Tongue (tissue), 2 donors: ENCODE data around the gene ATP13A3. TPM values are rescaled to one million over a fixed set of nuclear protein-coding genes. Genes with fewer than 3 reads are reported as not detected.
"Not testable (repeated sequence)": the region's sequence is repeated elsewhere in the genome, so short reads cannot be mapped to it uniquely, and the experiment has no call there.

Experiments used
- DNase-seq: peaks from one replicate; pipeline ENCODE4 v3.0.0-alpha.2; 2015
- total RNA-seq: library from RNA; depleted of rRNA; stranded (reverse); fragments of >200 nt; gene quantifications from one replicate; pipeline ENCODE4 v1.2.3, GENCODE V29; 2014

Gene ATP13A3
- total RNA-seq, 1 donor from 2014 or later: 125 TPM

DNA sequence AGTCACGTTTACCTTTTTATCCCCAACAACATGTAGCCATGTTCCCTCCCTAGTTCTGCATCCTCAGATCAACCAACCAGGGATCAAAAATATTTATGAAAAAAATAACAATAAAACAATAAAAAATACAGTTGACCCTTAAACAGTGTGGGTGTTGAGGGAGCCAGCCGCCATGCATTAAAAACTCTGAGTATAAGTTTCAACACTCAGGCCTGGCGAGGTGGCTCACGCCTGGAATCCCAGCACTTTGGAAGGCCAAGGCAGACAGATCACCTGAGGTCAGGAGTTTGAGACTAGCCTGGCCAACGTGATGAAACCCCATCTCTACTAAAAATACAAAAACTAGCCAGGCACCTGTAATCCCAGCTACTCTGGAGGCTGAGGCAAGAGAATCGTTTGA is 12.7 kb upstream of the ATP13A3 start:
- not testable (repeated sequence) for DNase-seq

DNA sequence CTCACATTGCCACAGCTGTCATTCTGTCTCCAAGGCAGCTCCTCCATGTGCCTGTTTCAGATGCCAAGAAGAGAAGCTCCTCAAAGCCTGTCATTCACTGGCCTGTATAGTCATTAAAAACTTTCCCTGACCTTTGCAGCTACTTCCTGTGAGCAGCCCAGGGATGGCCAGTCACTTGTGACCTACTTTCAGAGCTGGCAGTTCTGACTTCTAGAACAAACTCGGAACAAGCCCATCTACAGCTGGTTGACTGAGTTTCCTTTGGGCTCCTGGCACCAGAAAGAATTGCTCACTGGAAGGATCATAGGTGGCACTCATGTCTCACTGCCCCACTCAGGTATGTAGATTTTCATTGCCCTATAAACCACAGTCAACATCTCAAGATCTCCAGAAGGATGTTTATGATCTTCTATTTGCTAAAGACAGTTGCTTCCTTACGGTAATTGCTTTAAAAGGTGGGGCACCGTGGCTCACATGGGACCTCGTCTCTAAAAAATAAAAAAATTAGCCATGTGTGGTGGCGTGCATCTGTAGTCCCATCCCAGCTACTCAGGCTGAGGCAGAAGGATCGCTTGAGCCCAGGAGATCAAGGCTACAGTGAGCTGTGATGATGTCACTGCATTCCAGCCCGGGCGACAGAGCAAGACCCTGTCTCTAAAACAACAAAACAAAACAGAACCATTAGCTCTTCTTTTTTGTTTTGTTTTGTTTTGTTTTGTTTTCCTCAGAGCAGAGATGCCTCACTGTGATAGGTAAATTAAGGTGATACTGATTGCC is 11.2 kb upstream of the ATP13A3 start:
- peak; percentile 40 for DNase-seq

DNA sequence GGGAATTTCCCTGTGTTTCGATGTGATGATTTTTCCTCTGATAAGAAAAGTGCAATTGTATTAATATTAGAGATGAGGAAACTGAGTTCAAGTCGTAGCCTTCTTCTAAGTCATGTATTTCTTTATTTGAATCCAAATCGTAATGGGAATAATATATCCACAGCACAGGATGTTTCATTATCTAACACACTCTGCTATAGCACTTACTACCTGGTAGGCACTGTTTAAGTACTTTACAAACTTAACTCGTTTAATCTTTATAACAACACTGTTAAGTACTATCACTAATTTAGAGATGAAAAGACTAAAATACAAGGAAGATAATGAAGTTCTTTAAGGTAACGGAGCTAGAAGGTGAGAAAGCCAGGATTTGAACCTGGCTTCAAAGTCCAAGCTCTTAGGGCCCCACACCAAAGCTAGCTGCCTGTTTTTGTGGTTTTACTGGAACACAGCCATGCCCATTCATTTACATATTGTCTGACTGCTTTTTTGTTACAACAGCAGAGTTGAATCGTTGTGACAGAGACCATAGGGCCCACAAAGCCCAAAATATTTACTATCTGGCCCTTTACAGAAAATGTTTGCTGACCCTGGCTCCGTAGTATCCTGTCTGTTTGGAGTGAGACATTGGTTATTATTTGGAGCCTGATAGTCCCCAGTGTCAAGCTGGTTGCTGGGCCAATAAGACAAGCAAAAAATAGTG is 9.6 kb upstream of the ATP13A3 start:
- DNase-seq: no peak

DNA sequence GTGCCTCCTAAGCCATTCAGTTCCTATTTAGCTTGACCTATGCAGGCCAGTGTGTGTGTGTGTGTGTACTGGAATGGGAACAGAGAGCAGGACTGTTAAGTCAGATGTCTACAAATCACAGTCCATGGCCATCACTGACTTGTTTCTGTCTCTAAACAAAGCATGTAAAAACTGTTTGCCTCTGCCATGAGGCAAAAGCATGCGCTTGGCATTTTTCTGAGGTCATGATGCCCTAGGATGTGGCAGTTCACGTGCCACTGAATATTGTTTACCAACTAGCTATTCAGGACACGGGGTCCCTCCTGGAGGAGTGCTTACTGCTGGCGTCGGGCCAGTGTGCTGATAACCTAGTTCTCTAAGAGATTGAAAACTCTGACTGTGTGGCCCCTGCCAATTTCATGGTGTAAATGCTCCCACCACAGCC is 8.2 kb upstream of the ATP13A3 start:
- no peak for DNase-seq

DNA sequence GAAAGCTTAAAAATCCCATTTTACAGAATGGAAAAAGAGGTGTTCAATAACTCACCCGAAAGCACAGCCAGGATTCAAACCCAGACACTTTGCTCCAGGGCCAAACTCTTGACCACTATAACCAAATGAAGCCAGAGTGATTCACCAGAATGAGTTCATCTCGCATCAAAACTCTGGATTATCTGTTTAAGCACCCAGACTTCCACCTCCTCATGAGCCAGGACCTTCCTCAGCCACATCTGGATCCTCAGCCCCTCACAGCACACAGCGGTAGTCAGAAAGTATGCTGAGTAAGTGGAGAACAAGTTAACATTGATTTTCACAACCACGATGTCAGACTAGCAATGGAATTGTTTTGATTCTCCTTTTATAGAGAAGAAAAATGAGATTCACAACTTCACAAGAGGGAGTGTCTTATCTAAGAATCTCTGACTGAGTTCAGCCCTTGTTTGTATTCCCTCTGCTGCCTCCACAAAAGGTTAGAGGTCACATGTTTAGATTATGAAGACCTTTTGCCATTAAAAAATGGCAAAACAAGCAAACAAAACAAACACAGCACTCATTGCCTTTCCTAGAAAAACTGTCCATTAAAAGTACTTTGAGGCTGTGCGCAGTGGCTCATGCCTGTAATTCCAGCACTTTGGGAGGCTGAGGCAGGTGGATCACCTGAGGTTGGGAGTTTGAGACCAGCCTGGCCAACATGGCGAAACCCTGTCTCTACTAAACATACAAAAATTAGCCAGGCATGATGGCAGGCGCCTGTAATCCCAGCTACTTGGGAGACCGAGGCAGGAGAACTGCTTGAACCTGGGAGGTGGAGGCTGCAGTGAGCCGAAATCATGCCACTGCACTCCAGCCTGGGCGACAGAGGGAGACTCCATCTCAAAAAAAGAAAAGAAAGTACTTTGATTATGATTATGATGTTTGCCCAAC is 7.5 kb upstream of the ATP13A3 start:
- DNase-seq: not testable (repeated sequence)

DNA sequence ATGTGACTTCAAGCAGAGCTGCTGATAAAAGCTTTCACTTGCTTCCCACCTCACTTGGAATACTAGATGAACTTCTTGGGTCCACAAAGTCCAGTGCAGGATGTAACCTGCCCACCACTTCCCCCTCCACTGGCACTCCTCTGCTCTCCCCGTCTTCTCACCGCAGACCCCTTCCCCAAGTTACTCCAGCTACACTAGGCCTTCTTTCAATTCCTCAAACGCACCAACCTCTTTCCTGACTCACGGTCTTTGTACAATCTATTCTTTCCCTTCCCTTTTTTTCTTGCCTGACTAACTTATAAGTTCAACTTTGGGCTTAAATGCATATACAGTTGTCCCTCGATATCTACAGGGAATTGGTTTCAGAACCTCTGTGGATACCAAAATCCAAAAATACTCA is 5.2 kb upstream of the ATP13A3 start:
- DNase-seq: no peak

DNA sequence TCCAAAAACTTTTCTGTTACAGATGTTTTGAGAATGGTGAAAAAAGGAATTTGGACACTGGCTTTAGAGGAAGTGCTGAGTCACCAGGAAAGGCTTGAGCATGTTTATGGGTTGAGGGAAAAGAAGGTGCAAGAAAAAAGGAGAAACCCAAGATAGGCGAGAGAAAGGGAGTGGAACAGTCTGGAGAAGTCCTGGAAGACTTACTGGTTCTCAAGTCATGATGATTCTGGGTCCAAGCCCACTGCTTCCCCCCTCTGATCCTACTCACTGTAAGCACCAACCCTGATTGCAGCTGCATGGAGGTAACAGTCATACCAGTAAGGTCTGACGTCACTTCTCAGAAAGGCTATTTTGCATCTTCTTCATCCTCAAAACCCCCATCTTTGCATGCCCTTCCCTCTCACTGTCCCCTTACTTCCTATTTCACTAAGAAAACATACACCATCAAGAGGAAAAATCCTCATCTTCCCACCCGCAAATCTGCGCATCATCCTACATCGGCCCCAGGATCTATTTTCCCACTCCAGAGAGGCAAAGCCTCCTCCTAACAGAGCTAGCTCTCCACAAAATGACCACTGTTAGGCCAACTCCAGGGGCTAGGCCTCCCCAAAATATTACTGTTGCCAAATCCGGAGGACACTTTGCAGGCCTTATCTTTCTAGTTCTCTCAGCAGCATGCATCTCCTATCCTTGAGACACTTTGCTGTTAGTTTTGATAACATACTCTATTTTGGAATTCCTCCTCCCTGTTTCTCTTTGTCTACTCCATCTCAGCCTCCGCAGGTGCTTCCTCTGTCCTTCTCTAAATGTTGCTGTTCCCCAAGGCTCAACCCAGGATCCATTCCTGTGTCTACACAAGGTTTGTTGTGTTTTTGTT is 3.2 kb upstream of the ATP13A3 start:
- DNase-seq: no peak

DNA sequence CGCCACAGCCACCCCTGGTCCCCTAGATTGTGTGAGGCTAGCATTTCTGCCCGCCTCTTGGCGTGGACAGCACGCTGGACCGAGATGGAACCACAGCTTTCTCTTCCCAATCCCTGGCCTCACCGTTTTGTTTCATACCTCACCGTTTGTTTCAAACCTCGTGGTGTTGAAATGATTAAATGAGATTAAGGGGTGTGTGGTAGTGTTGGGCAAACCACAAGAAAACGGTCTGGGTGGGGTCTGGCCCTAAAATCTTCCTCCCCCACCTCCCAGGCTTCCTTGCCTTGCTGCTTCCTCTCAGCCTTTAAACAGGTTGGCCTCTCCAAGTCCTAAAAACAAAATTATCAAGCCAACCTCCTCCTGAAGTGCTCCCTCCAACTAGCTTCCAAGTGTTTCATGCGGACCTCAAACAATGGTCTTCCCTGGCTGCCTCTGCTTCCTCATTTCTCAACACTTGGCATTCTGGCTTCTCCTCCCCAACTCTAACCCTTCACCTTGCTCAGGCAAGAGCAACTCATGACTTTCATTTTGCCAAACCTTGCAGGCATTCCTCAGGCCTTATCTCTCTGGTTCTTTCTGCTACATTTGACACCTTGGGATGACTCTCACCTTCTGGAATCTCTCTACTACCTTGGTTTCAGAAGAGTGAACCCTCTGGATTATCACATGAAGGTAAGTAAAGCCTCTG is 1.4 kb upstream of the ATP13A3 start:
- no peak for DNase-seq

DNA sequence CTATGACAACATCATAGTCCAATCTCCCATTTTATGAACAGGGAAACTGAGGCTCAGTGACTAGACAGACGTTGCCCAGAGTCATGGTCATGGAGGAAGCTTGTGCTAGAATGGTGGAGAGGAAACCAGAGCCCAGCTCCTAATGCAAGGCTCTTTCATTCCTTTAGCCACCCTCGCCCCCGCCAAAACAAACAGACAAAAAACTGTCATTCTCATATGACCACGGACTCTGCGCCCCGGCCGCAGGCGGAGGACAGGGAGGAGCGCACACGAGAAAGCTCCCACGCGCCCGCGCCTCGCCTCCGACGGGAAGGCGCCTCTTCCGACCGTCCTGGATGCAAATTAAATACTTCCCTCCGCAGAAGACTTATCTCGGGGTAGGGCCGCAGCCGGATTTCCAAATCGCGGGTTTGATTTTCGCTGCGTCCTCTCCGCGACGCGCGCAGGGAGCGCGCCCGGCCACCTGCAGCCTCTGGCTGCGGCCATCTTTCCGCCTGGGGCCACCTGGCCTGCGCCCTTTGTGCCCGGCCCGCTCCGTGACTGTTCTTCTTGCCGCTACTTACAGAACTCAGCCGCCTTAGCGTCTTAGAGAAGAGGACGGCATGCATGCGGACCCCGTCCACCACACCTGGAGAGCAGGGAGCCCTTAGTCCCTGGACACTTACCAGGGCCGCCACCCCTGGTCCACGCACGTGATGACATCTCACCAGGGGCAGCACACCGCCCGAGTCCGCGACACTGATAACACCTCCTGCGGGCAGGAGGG is 670 bp upstream of the ATP13A3 start:
- peak; percentile 54 for DNase-seq

DNA sequence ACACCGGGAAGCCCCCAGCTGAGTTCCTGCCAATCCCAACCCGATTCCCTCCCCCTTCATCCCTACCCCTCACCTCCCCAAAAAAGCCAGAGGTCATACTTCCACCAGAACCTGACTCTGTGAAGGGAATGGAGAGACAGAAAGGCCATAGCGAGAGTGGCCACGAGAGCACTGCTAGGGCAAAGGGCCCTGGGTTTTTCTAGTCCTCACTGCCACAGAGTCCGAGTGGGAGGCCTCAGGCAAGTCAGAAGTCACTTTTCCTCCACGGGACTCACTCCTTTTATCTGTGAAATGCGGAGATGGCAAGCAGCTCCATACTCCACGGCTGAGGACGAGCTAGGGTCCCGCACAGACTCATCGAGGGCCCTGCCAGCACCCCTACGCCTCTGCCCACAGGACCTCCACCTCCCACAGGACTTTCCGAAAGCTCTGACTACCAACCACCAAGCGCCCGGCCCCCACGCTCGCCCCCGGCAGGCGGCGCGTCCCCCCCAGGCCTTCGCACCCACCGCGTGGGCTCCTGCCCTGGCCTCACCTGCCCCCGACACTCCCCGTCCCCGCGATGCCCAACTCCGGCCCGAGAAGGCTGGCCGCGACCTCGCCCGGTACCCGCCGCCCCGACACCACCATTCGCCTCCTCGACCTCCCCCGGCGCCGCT is 792 bp downstream of the ATP13A3 start:
- DNase-seq: peak; percentile 40

DNA sequence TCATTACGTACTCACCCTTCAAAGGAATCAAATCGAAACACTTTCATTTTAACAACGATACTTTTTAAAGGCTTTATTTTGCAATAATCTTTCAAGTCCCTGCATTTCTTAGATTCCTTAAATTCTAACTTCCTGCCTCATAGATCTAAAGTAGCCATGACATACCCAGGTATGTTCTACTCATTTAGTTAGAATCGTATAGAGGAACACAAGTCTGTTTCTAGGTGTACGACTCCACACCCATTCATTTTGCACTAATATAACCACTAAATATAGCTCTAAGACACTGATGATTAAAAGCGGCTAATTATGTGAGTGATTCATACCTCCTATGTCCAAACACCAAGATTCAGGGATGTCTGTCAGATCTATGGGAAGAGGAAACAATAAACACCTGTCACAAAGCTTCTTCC is 1.3 kb downstream of the ATP13A3 start:
- no peak for DNase-seq

DNA sequence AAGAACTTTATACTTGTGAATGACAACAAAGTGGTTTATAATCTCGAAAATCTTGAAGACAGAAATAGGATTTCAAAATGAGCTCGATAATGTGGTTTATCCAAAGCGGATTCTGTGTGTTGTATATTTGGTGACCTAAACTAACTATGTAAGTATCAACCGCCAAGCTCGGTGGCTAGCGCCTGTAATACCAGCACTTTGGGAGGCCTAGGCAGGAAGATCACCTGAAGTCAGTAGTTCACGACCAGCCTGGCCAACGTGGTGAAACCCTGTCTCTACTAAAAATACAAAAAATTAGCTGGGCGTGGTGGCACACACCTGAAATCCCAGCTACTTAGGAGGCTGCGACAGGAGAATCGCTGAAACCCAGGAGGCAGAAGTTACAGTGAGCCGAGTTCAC is 2.2 kb downstream of the ATP13A3 start:
- DNase-seq: no peak

DNA sequence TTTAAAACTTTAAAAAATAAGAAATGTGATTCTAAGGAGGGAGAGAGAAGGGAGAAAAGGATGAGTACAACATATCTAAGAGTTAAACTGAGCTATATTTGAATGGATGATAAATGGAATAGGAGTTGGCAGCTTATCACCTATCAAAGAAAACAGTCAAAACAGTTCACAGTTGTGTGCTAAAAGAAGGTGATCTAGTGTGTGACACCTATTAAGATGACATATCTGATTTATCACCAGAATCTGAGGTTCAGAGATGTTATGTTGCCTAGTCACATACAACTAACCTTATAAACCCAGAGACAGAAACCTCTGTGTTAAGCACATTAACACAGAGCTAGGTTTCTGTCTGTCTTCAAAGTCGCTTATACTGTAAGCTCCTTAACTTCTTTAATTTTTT is 3.0 kb downstream of the ATP13A3 start:
- no peak for DNase-seq

DNA sequence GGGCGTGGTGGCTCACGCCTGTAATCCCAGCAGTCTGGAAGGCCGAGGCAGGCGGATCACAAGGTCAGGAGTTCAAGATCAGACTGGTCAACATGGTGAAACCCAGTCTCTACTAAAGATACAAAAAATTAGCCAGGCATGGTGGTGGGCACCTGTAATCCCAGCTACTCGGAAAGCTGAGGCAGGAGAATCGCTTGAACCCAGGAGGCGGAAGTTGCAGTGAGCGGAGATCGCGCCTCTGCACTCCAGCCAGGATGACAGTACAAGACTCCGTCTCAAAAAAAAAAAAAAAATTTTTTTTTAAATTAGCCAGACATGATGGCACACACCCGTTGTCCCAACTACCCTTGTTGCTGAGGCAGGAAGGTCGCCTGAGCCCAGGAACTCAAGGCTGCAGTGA is 4.0 kb downstream of the ATP13A3 start:
- not testable (repeated sequence) for DNase-seq

DNA sequence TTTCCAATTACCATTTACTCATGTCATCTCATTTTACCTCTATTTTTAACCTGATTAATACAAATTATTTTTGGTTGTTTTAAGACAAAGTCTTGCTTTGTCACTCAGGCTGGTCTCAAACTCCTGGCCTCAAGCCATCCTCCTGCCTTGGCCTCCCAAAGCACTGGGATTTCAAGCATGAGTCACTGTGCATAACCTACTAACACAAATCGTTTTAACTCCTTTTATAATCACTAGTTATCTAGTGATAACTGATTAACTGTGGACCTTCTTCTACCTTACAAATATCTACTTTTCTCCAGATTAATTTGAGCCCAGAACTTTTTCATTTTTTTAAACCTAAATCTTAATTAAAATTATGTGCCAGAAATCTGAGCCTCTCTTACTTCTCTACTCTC is 4.6 kb downstream of the ATP13A3 start:
- no peak for DNase-seq

DNA sequence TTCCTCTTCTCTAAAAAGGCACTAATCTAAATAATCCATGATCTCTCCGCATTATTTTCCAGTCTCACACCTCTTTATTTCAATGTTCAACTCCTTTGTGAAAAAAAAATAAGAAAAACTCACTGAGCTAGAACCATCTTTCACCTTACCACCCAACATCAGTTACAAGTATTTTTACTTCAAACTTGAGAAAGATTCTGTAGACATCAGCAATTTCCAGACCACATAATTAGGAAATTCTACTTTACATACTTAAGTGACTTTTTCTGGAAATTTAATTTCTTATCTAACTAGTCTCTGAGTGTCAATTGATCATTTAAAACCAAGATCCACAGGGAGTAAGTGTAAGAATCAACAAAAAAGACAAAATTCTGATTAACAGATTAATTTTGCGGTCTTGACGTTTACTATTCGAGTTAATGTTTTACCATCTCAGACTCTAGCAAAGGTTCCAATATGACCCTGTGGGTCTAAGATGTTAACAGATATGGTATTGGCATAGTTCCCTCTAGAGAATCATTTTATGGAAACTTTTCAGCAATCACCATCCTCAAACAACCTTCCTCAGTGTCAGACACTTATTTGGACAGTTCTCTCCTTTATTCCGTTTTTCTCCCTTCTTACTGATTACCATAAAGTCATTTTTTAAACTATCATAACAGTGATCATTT is 5.1 kb downstream of the ATP13A3 start:
- DNase-seq: no peak

DNA sequence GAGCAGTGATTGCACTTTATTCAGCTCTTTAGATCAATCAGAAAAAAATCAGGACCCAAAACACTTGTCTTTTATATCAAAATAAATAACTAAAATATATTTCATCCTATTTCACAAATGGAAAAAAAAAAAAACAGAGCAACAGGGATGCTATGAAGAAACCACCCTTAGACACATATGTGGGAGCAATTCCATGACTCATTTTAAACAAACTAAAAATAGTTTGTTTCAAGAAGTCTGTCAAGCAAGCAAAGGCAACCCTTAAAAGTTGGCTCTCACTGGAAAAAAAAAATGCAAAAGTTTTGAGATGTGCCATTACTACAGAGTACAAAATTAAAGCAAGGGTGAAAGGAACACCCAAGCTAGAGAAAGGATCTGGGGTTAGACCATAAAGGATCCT is 5.7 kb downstream of the ATP13A3 start:
- no peak for DNase-seq

DNA sequence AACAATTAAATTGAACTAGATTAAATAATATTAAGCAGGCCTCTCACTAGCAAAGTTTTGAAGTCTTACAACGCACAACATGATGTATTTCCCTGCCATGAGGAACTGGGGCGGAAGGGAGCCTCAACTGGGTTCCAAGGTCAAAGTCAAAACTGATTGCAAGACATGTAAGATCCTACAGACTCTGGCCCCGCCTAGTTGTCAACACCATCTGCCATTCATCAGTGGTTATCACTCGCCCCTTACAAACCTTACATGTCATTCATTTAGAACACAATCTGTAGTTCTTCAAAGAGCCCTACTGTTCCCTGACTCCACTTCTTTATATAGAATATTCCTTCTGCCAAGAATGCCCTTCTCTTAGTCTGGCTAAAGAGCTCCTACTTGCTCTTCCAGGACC is 10.0 kb downstream of the ATP13A3 start:
- no peak for DNase-seq

DNA sequence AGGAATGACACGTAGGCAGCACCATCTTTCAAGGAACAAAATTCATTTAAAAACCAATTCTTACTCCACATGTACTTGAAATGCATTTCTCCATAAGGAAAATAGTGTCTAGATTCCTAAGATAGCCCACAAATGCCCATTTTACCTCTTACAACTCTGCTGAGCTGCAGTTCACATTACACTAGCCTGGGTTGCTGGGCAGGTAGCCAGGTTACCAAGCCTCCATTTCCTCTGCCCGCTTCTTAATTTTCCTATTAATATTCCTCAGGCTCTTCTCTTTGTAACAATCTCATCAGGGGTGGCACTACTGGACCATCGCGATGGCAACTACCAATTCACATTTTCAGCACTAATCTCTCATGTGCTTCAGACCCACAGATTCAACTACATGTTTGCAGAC is 10.8 kb downstream of the ATP13A3 start:
- no peak for DNase-seq
